ENCODE data around the gene ZMYND19.
"Not testable (repeated sequence)": the region's sequence is repeated elsewhere in the genome, so short reads cannot be mapped to it uniquely, and the experiment has no call there.

ZMYND19 gene

GRCh38 chr9:137588311-137588710 is 2.0 kb downstream of the ZMYND19 start:
- no peak for DNase-seq (ENCODE audit: low read depth)

- DNase-seq (ENCODE audit: low read depth), result no peak
Measured at GRCh38 chr9:137586854-137587253, 3.5 kb downstream of the ZMYND19 start.

- DNase-seq (ENCODE audit: low read depth), result no peak
Measured at GRCh38 chr9:137583957-137584356, 6.4 kb downstream of the ZMYND19 start.

GRCh38 chr9:137583347-137583746 is 7.0 kb downstream of the ZMYND19 start:
- no peak for DNase-seq (ENCODE audit: low read depth)

- DNase-seq (ENCODE audit: low read depth), result no peak
Measured at GRCh38 chr9:137582286-137582860, 7.9 kb downstream of the ZMYND19 start.

GRCh38 chr9:137581361-137582285 is 8.7 kb downstream of the ZMYND19 start:
- DNase-seq (ENCODE audit: low read depth), result no peak

- no peak for DNase-seq (ENCODE audit: low read depth)
Measured at GRCh38 chr9:137580954-137581322, 9.4 kb downstream of the ZMYND19 start.

- DNase-seq (ENCODE audit: low read depth), result no peak
Measured at GRCh38 chr9:137580209-137580953, 9.9 kb downstream of the ZMYND19 start.

- DNase-seq (ENCODE audit: low read depth), result no peak
Measured at GRCh38 chr9:137579259-137579604, 11.1 kb downstream of the ZMYND19 start.

- DNase-seq (ENCODE audit: low read depth), result peak; percentile 95
Measured at GRCh38 chr9:137578518-137579258, 11.6 kb downstream of the ZMYND19 start, which contains the start of gene DPH7. Gene DPH7, minus strand, starts transcription at chr9:137578925. Its CDS starts 148 bp downstream, at chr9:137578777.

GRCh38 chr9:137575716-137576411 is 14.4 kb downstream of the ZMYND19 start:
- DNase-seq (ENCODE audit: low read depth), result no peak

GRCh38 chr9:137575364-137575715 is 15.0 kb downstream of the ZMYND19 start:
- DNase-seq (ENCODE audit: low read depth), result no peak

GRCh38 chr9:137574192-137574591 is 16.1 kb downstream of the ZMYND19 start:
- no peak for DNase-seq (ENCODE audit: low read depth)

- DNase-seq (ENCODE audit: low read depth), result no peak
Measured at GRCh38 chr9:137570566-137570965, 19.7 kb downstream of the ZMYND19 start.

- DNase-seq (ENCODE audit: low read depth), result no peak
Measured at GRCh38 chr9:137569609-137570203, 20.6 kb downstream of the ZMYND19 start.

- not testable (repeated sequence) for DNase-seq (ENCODE audit: low read depth)
Measured at GRCh38 chr9:137568445-137568844, 21.9 kb downstream of the ZMYND19 start.

GRCh38 chr9:137564817-137565411 is 25.4 kb downstream of the ZMYND19 start:
- no peak for DNase-seq (ENCODE audit: low read depth)

- DNase-seq (ENCODE audit: low read depth), result no peak
Measured at GRCh38 chr9:137564134-137564533, 26.2 kb downstream of the ZMYND19 start.

GRCh38 chr9:137558127-137558526 is 32.2 kb downstream of the ZMYND19 start:
- DNase-seq (ENCODE audit: low read depth), result no peak

- no peak for DNase-seq (ENCODE audit: low read depth)
Measured at GRCh38 chr9:137556069-137556838, 34.1 kb downstream of the ZMYND19 start.

Data from activated T-helper 1 cell treated with Interleukin-2 at 50 U/mL for 16 hours (primary cell).